ENCODE results near the gene KRT2.

GRCh38 chr12:52694151-52694550 is 42.1 kb upstream of the KRT2 start:
- TF ChIP-seq CTCF (IDR thresholded peaks at IDR 0.05) (no peak), POLR2A (IDR thresholded peaks at IDR 0.05) (no peak)

Measured in thyroid gland (tissue), 4 donors.